Mesenchymal stem cell (in vitro differentiated cells and primary cell): Measurements from ENCODE around the gene CBLN3.
A peak's percentile ranks its signal among the peaks of the same experiment; 100 is the strongest.

ENCODE experiments used
- DNase-seq: peaks from one replicate; pipeline ENCODE4 v3.0.0-alpha.2; 2013
- H2AFZ ChIP-seq: one replicate; pipeline ENCODE4 v1.6.1; 2013; ENCODE audit warnings: low read depth, mild to moderate bottlenecking, control low read depth, inconsistent platforms, low read length, moderate library complexity
- H2AK5ac ChIP-seq: 2 replicates; pipeline ENCODE4 v1.6.1; 2013; ENCODE audit warnings: low read length, moderate library complexity, mild to moderate bottlenecking, inconsistent platforms; ENCODE audit not compliant: severe bottlenecking
- H2BK120ac ChIP-seq: one replicate; pipeline ENCODE4 v1.6.1; 2013; ENCODE audit warnings: low read depth, mild to moderate bottlenecking, inconsistent platforms, low read length, moderate library complexity
- H2BK12ac ChIP-seq, 2 experiments: one replicate each; pipeline ENCODE4 v1.6.1; 2013; ENCODE audit warnings: inconsistent platforms in 2 of 2, low read length in 2 of 2, mild to moderate bottlenecking in 2 of 2, moderate library complexity in 2 of 2, control low read depth in 1 of 2
- H2BK15ac ChIP-seq: one replicate; pipeline ENCODE4 v1.6.1; 2013; ENCODE audit warnings: mild to moderate bottlenecking, low read depth, inconsistent platforms; ENCODE audit not compliant: poor library complexity, severe bottlenecking
- H2BK5ac ChIP-seq: 2 replicates; pipeline ENCODE4 v1.6.1; 2013; ENCODE audit warnings: low read depth, mild to moderate bottlenecking, low read length, control low read depth, inconsistent platforms; ENCODE audit not compliant: poor library complexity, severe bottlenecking
- H3K14ac ChIP-seq, 2 experiments: one replicate each; pipeline ENCODE4 v1.6.1; 2013; ENCODE audit warnings: inconsistent platforms in 2 of 2, low read length in 2 of 2, control low read depth in 1 of 2, mild to moderate bottlenecking in 1 of 2, moderate library complexity in 1 of 2
- H3K18ac ChIP-seq, 2 experiments: one replicate each; pipeline ENCODE4 v1.6.1; 2013; ENCODE audit warnings: inconsistent platforms in 2 of 2, low read length in 2 of 2, control low read depth in 1 of 2, low read depth in 1 of 2, mild to moderate bottlenecking in 1 of 2
- H3K23ac ChIP-seq, 2 experiments: one replicate each; pipeline ENCODE4 v1.6.1; 2013; ENCODE audit warnings: inconsistent platforms in 2 of 2, low read length in 2 of 2, mild to moderate bottlenecking in 2 of 2, moderate library complexity in 2 of 2, control low read depth in 1 of 2
- H3K27ac ChIP-seq: 2 replicates; pipeline ENCODE4 v1.5.1; 2013; ENCODE audit warnings: mild to moderate bottlenecking, moderate library complexity, low read length, control low read depth, inconsistent platforms; ENCODE audit not compliant: poor library complexity, severe bottlenecking
- H3K27me3 ChIP-seq, 2 experiments: 2 replicates each; pipeline versions ENCODE4 v1.6.1 to v1.7.0; 2013; ENCODE audit warnings: low read length in 2 of 2, mild to moderate bottlenecking in 2 of 2, moderate library complexity in 2 of 2, control low read depth in 1 of 2, inconsistent platforms in 1 of 2; ENCODE audit not compliant: control insufficient read depth in 1 of 2, insufficient read depth in 1 of 2
- H3K36me3 ChIP-seq, 2 experiments: 2 replicates each; pipeline versions ENCODE4 v1.6.1 to v1.7.0; 2013; ENCODE audit warnings: low read length in 2 of 2, control low read depth in 1 of 2, inconsistent platforms in 1 of 2, low read depth in 1 of 2, mild to moderate bottlenecking in 1 of 2; ENCODE audit not compliant: insufficient read depth in 2 of 2, control insufficient read depth in 1 of 2
- H3K4ac ChIP-seq, 2 experiments: one replicate each; pipeline ENCODE4 v1.6.1; 2013; ENCODE audit warnings: inconsistent platforms in 2 of 2, low read length in 2 of 2, mild to moderate bottlenecking in 2 of 2, moderate library complexity in 2 of 2, control low read depth in 1 of 2, low read depth in 1 of 2
- H3K4me1 ChIP-seq: 2 replicates; pipeline ENCODE4 v1.6.1; 2013; ENCODE audit warnings: low read depth, low read length, control low read depth; ENCODE audit not compliant: control insufficient read depth, insufficient read depth
- H3K4me2 ChIP-seq: 2 replicates; pipeline ENCODE4 v1.6.1; 2013; ENCODE audit warnings: low read length, mild to moderate bottlenecking, inconsistent platforms; ENCODE audit not compliant: poor library complexity, severe bottlenecking
- H3K4me3 ChIP-seq, 2 experiments: 2 replicates each; pipeline versions ENCODE4 v1.5.1 to v1.7.0; 2013; ENCODE audit warnings: low read length in 2 of 2, mild to moderate bottlenecking in 2 of 2, control low read depth in 1 of 2, low read depth in 1 of 2; ENCODE audit not compliant: insufficient read depth in 1 of 2
- H3K79me1 ChIP-seq: replicated peaks from 2 replicates; pipeline ENCODE4 v1.6.1; 2013; ENCODE audit warnings: mild to moderate bottlenecking, control low read depth, low read length, inconsistent platforms; ENCODE audit not compliant: poor library complexity, severe bottlenecking
- H3K9ac ChIP-seq: 2 replicates; pipeline ENCODE4 v1.7.0; 2013; ENCODE audit warnings: mild to moderate bottlenecking, low read length, moderate library complexity
- H3K9me3 ChIP-seq: 2 replicates; pipeline ENCODE4 v1.7.0; 2013; ENCODE audit warnings: mild to moderate bottlenecking, low read length; ENCODE audit not compliant: control insufficient read depth
- H4K8ac ChIP-seq: one replicate; pipeline ENCODE4 v1.6.1; 2013; ENCODE audit warnings: inconsistent platforms, mild to moderate bottlenecking, low read length, moderate library complexity
- H4K91ac ChIP-seq: one replicate; pipeline ENCODE4 v1.6.1; 2013; ENCODE audit warnings: mild to moderate bottlenecking, low read length, inconsistent platforms
- whole genome bisulfite sequencing: methylation state at CpG from one replicate; pipeline ENCODE4 v1.1.7; 2013; ENCODE audit warnings: mixed read lengths; 5-methylcytosine and 5-hydroxymethylcytosine counted together

The CBLN3 gene

DNA sequence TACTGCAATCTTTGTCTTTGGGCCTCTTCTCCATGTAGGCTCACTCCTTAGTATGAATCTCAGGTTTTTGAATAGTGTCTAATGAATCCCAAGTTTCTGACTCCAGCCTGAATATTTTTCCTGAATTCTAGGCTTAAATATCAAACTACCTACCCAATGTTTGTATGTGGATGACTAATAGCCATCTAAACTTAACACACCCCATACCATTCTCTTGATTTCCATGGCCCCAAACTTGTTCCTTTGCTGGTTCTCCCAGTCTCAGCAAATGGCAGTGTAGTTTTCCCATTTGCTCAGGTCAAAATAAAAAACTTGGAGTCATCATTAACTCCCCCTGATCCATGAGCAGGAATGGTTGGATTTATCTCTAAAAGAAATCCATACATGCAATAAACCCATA is 31.9 kb upstream of the CBLN3 start:
- H2BK120ac ChIP-seq, result no peak overlapping the region
- no peak for DNase-seq
- H3K4ac ChIP-seq, result no peak overlapping the region
- no peak overlapping the region for H2AFZ ChIP-seq
- no peak overlapping the region for H4K91ac ChIP-seq
- no peak overlapping the region for H2AK5ac ChIP-seq
- H2BK12ac ChIP-seq, result no peak overlapping the region
- H3K4me2 ChIP-seq, result no peak overlapping the region
- no peak overlapping the region for H3K23ac ChIP-seq
- no peak overlapping the region for H3K27ac ChIP-seq
- H3K4me3 ChIP-seq, result no peak overlapping the region
- H3K4me1 ChIP-seq, result no peaks in the 10 kb centered on the region
- H3K79me1 ChIP-seq, result no peaks in the 10 kb centered on the region
- H2BK5ac ChIP-seq, result no peak overlapping the region
- no peak overlapping the region for H3K14ac ChIP-seq
- H3K9me3 ChIP-seq, result peaks cover 7% of the 10 kb centered on the region
- no peak overlapping the region for H4K8ac ChIP-seq
- peaks cover 0 to 4% of the 10 kb centered on the region in 2 experiments for H3K36me3 ChIP-seq
- no peaks in the 10 kb centered on the region for H3K27me3 ChIP-seq
- no peak overlapping the region for H3K9ac ChIP-seq
- no peak overlapping the region for H2BK15ac ChIP-seq
- H3K18ac ChIP-seq, result no peak overlapping the region

DNA sequence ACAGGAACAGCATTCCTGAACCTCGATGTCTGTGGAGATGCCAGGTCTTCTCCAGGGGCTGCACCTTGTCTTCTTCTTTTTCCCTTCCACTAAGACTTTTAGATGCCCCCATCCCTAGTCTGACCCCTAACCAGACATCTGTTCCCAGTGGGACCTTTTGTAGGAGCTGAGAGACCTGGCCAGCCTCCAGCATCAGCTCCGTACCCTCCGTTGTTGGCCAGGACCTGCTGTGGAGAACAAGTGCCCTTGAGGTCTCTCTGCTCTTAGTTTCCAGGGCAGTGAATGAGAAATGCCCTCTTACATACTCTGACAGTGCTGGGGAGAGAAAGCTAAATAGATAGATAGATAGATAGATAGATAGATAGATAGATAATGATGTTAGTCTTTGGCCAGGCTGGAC is 29.9 kb upstream of the CBLN3 start:
- Histone ChIP-seq H3K23ac (no peak overlapping the region), H3K4ac (no peak overlapping the region), H3K27me3 (no peaks in the 10 kb centered on the region), H2AK5ac (no peak overlapping the region), H3K79me1 (no peaks in the 10 kb centered on the region), H3K4me2 (no peak overlapping the region), H3K27ac (no peak overlapping the region), H2BK15ac (no peak overlapping the region), H2BK12ac (no peak overlapping the region), H3K9ac (no peak overlapping the region), H3K9me3 (peaks cover 11% of the 10 kb centered on the region), H3K4me1 (no peaks in the 10 kb centered on the region), H2AFZ (no peak overlapping the region), H3K36me3 (peaks cover 0 to 4% of the 10 kb centered on the region in 2 experiments), H3K4me3 (no peak overlapping the region), H4K8ac (no peak overlapping the region), H2BK5ac (no peak overlapping the region), H3K14ac (peak overlapping the region in 1 of 2 experiments; percentile 22), H3K18ac (no peak overlapping the region), H2BK120ac (no peak overlapping the region), H4K91ac (no peak overlapping the region)
- no peak for DNase-seq
- WGBS, result 92% methylated on average over 3 of the region's 3 CpGs

DNA sequence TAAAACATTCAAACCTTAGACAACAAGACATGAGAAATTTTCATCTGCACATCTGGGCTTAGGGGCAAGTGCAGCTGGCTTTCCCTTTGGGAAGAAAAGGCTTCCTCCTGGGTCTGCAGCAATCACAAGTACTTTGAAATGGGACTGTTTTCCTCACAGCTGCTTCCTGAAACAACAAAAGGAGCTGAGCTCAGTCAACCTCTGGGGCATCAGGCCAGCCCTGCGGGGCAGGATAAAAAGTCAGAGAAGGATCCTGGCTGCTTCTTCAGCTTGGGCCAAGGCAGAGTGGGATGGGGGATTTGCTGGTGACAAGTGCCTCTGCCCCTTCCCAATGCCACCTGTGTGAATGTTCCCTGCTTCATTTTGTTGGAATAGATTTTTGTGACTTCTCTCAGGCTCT is 29.3 kb upstream of the CBLN3 start:
- WGBS, result 100% methylated on average over 1 of the region's 1 CpG

DNA sequence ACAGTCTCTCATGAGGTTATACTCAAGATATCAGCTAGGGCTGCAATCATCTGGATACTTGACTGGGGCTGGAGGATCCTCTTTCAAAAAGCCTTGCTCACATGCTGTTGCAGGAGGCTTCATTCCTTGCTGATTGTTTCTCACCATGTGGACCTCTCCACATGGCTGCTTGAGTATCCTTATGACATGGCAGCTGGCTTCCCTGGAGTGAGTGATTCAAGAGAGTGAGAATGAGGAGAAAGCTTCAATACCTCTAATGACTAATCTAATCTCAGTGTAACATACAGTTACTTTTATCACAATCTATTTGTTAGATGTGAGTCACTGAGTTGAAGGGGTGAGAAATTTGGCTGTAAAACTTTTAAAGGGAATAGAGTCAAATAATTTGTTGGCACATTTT is 27.5 kb upstream of the CBLN3 start:
- Histone ChIP-seq H2AFZ (no peak overlapping the region), H3K36me3 (peaks cover 0 to 4% of the 10 kb centered on the region in 2 experiments), H3K23ac (no peak overlapping the region), H3K9me3 (peaks cover 11% of the 10 kb centered on the region), H2BK120ac (no peak overlapping the region), H2BK12ac (no peak overlapping the region), H4K91ac (no peak overlapping the region), H3K79me1 (no peaks in the 10 kb centered on the region), H3K27me3 (no peaks in the 10 kb centered on the region), H3K4ac (no peak overlapping the region), H3K9ac (no peak overlapping the region), H3K4me1 (no peaks in the 10 kb centered on the region), H3K18ac (no peak overlapping the region), H4K8ac (no peak overlapping the region), H3K4me3 (no peak overlapping the region), H2BK15ac (no peak overlapping the region), H2AK5ac (no peak overlapping the region), H2BK5ac (no peak overlapping the region), H3K4me2 (no peak overlapping the region), H3K14ac (no peak overlapping the region), H3K27ac (no peak overlapping the region)
- DNase-seq, result no peak

More for the DNA sequence above, 29.3 kb upstream of the CBLN3 start:
- Histone ChIP-seq H3K23ac (no peak overlapping the region), H2AK5ac (no peak overlapping the region), H2BK15ac (no peak overlapping the region), H3K4ac (no peak overlapping the region), H2AFZ (no peak overlapping the region), H3K4me3 (no peak overlapping the region), H2BK12ac (no peak overlapping the region), H3K79me1 (no peaks in the 10 kb centered on the region), H4K91ac (no peak overlapping the region), H3K27me3 (no peaks in the 10 kb centered on the region), H3K4me1 (no peaks in the 10 kb centered on the region), H3K14ac (no peak overlapping the region), H3K9me3 (peaks cover 11% of the 10 kb centered on the region), H2BK120ac (no peak overlapping the region), H3K36me3 (peaks cover 0 to 4% of the 10 kb centered on the region in 2 experiments), H3K4me2 (no peak overlapping the region), H3K9ac (no peak overlapping the region), H4K8ac (no peak overlapping the region), H3K27ac (no peak overlapping the region), H3K18ac (no peak overlapping the region), H2BK5ac (no peak overlapping the region)
- no peak for DNase-seq
